ENCODE results near the gene AKAP12.

DNA sequence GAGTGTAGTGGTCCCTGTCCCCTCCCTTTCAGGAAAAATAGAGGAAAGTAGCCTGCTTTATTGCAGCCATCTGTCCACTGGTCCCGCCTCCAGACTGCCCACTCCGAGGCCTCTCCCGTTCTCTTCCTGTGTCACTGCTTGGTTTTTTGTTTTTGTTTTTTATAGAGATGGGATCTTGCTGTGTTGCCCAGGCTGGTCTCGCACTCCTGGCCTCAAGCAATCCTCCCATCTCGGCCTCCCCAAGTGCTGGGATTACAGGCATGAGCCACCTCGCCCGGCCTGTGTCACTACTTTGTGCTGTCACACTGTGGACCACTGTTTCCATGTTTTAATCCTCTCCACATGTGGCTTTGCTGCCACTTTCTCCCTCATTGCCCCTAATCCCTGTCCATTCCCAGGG lies 80.4 kb downstream of the AKAP12 start:
- TF ChIP-seq, protein P1, sequence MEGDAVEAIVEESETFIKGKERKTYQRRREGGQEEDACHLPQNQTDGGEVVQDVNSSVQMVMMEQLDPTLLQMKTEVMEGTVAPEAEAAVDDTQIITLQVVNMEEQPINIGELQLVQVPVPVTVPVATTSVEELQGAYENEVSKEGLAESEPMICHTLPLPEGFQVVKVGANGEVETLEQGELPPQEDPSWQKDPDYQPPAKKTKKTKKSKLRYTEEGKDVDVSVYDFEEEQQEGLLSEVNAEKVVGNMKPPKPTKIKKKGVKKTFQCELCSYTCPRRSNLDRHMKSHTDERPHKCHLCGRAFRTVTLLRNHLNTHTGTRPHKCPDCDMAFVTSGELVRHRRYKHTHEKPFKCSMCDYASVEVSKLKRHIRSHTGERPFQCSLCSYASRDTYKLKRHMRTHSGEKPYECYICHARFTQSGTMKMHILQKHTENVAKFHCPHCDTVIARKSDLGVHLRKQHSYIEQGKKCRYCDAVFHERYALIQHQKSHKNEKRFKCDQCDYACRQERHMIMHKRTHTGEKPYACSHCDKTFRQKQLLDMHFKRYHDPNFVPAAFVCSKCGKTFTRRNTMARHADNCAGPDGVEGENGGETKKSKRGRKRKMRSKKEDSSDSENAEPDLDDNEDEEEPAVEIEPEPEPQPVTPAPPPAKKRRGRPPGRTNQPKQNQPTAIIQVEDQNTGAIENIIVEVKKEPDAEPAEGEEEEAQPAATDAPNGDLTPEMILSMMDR (IDR thresholded peaks at IDR 0.05) = no peak
- no peak for TF ChIP-seq EZH2 (IDR thresholded peaks at IDR 0.05)
